HFF-Myc (cell line): Measurements from ENCODE around the gene ANHX.

Experiments used
- DNase-seq: peaks from one replicate; pipeline ENCODE4 v3.0.0-alpha.2; 2011; ENCODE audit warnings: low read depth; ENCODE audit errors: extremely low read depth
- H3K4me3 ChIP-seq: replicated peaks from 2 replicates; pipeline ENCODE4 v1.5.1; 2011; ENCODE audit warnings: low read depth, mild to moderate bottlenecking, control low read depth, low read length
- TF ChIP-seq, protein P1 (sequence below): IDR thresholded peaks from 2 replicates; pipeline ENCODE4 v1.5.1; 2012; ENCODE audit warnings: mild to moderate bottlenecking, low read depth, low read length, control low read depth; ENCODE audit errors: missing control alignments

The ANHX gene

DNA sequence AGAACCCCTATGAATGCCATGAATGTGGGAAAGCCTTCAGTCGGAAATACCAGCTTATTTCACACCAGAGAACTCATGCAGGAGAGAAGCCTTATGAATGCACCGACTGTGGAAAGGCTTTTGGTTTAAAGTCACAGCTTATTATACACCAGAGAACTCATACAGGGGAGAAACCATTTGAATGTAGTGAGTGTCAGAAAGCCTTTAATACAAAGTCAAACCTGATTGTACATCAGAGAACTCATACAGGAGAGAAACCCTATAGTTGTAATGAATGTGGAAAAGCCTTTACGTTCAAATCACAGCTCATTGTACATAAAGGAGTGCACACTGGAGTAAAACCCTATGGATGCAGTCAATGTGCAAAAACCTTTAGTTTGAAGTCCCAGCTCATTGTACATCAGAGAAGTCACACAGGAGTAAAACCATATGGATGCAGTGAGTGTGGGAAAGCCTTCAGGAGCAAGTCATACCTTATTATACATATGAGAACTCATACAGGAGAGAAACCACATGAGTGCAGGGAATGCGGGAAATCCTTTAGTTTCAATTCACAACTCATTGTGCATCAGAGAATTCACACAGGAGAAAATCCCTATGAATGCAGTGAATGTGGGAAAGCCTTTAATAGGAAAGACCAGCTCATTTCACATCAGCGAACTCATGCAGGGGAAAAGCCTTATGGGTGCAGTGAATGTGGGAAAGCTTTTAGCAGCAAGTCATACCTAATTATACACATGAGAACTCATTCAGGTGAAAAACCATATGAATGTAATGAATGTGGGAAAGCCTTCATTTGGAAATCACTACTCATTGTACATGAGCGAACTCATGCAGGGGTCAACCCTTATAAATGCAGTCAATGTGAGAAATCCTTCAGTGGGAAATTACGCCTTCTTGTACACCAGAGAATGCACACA is 32.1 kb downstream of the ANHX start:
- no peak for DNase-seq
- H3K4me3 ChIP-seq: no peak overlapping the region
- TF ChIP-seq, protein P1, sequence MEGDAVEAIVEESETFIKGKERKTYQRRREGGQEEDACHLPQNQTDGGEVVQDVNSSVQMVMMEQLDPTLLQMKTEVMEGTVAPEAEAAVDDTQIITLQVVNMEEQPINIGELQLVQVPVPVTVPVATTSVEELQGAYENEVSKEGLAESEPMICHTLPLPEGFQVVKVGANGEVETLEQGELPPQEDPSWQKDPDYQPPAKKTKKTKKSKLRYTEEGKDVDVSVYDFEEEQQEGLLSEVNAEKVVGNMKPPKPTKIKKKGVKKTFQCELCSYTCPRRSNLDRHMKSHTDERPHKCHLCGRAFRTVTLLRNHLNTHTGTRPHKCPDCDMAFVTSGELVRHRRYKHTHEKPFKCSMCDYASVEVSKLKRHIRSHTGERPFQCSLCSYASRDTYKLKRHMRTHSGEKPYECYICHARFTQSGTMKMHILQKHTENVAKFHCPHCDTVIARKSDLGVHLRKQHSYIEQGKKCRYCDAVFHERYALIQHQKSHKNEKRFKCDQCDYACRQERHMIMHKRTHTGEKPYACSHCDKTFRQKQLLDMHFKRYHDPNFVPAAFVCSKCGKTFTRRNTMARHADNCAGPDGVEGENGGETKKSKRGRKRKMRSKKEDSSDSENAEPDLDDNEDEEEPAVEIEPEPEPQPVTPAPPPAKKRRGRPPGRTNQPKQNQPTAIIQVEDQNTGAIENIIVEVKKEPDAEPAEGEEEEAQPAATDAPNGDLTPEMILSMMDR: no peak

DNA sequence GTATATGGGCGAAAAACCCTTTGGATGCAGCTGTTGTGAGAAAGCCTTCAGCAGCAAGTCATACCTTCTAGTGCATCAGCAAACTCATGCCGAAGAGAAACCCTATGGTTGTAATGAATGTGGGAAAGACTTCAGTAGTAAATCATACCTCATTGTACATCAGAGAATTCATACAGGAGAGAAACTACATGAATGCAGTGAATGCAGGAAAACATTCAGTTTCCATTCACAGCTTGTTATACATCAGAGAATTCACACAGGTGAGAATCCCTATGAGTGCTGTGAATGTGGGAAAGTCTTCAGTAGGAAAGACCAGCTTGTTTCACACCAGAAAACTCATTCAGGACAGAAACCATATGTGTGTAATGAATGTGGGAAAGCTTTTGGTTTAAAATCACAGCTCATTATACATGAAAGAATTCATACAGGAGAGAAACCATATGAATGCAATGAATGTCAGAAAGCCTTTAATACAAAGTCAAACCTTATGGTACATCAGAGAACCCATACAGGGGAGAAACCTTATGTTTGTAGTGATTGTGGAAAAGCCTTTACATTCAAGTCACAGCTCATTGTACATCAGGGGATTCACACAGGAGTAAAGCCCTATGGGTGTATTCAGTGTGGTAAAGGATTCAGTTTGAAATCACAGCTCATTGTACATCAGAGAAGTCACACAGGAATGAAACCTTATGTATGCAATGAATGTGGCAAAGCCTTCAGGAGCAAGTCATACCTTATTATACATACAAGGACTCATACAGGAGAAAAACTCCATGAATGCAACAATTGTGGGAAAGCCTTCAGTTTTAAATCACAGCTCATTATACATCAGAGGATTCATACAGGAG is 33.0 kb downstream of the ANHX start:
- no peak for DNase-seq
- TF ChIP-seq, protein P1: no peak
- H3K4me3 ChIP-seq: no peak overlapping the region

- no peak overlapping the region for H3K4me3 ChIP-seq
- TF ChIP-seq, protein P1: no peak
Observed at GRCh38 chr12:133201888-133202287, 33.8 kb downstream of the ANHX start.

DNA sequence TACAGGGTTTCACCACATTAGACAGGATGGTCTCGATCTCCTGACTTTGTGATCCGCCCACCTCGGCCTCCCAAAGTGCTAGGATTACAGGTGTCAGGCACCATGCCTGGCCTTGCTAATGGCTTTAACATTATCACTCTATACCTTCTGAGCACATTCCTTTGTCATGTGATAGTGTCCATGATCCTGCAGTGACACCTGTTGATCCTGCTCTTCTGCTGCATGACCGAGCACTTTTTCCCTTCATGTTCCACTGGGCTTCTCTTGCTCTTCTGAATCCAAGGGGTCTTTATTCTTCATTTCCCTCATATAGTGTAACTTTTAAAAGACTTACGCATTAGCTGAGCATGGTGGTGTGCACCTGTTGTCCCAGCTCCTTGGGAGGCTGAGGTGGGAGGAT is 42.8 kb downstream of the ANHX start:
- TF ChIP-seq, protein P1: no peak
- no peak overlapping the region for H3K4me3 ChIP-seq
- DNase-seq: no peak

More at GRCh38 chr12:133201888-133202287, 33.8 kb downstream of the ANHX start:
- no peak for DNase-seq

DNA sequence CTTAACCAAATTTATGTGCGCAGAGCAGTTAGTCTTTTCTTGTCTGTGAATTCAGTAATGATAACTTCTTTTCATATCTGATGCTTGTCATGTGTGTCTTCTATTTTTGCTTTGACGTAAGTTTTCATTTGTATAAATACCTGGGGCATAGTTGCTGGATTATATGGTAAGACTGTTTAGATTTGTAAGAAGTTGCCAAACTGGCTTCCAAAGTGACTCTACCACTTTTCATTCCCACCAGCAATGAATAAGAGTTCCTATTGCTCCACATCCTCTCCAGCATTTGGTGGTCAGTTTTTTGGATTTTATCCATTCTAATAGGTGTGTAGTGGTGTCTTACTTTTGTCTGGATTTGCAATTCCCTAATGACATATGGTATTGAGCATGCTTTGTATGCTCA is 45.5 kb downstream of the ANHX start:
- DNase-seq: no peak
- TF ChIP-seq, protein P1: no peak
- H3K4me3 ChIP-seq: no peak overlapping the region

GRCh38 chr12:133181238-133181959 is 54.3 kb downstream of the ANHX start, which contains the start of gene ZNF268:
TSS of gene ZNF268 (plus strand) at chr12:133181495. CDS start at chr12:133181998, 503 bp downstream.
- TF ChIP-seq, protein P1: peak; percentile 89
- peak; percentile 77 for DNase-seq
- peak within 1 kb of the TSS; percentile 84 for H3K4me3 ChIP-seq
